HepG2 (cell line): ENCODE measurements around the gene DLG1. TPM values are rescaled to one million over a fixed set of nuclear protein-coding genes. Genes with fewer than 3 reads are reported as not detected.

Experiments used
- ADNP ChIP-seq: sonication (generic); formaldehyde crosslinking; IDR thresholded peaks from 2 replicates; pipeline ENCODE4 v1.4.0; 2020; ENCODE audit warnings: missing genetic modification reagents
- CCDC6 ChIP-seq: sonication (generic); formaldehyde crosslinking; IDR thresholded peaks from 2 replicates; pipeline ENCODE4 v1.8.1; 2022; ENCODE audit warnings: mild to moderate bottlenecking, missing genetic modification reagents, moderate library complexity
- FOXC1 ChIP-seq: sonication (generic); formaldehyde crosslinking; IDR thresholded peaks from 2 replicates; pipeline ENCODE4 v1.8.0; 2022; ENCODE audit warnings: mild to moderate bottlenecking, missing genetic modification reagents, borderline replicate concordance
- GATA4 ChIP-seq: sonication (generic); IDR thresholded peaks from 2 replicates; pipeline ENCODE4 v1.6.1; 2016; ENCODE audit warnings: antibody characterized with exemption, low read depth, borderline replicate concordance
- HOXA7 ChIP-seq: sonication (generic); formaldehyde crosslinking; IDR thresholded peaks from 2 replicates; pipeline ENCODE4 v1.8.1; 2022; ENCODE audit warnings: mild to moderate bottlenecking, missing genetic modification reagents, moderate library complexity
- KAT7 ChIP-seq: IDR thresholded peaks from 2 replicates; pipeline ENCODE4 v1.6.1; 2018; ENCODE audit warnings: borderline replicate concordance, missing compliant biosample characterization
- MAFK ChIP-seq, 2 experiments: IDR thresholded peaks in 1 of 2; conservative IDR thresholded peaks in 1 of 2; 2 replicates each; pipeline ENCODE4 v1.6.1; 2011; ENCODE audit warnings: improper control_type of control experiment in 2 of 2, low read length in 2 of 2
- MIER2 ChIP-seq: IDR thresholded peaks from 2 replicates; pipeline ENCODE4 v1.6.1; 2016; ENCODE audit warnings: missing biosample characterization, missing genetic modification reagents
- MIXL1 ChIP-seq: IDR thresholded peaks from 2 replicates; pipeline ENCODE4 v1.6.1; 2016
- MXI1 ChIP-seq: IDR thresholded peaks from 3 replicates; pipeline ENCODE4 v1.6.1; 2012; ENCODE audit warnings: low read depth, low read length, inconsistent platforms, borderline replicate concordance
- NFYC ChIP-seq: IDR thresholded peaks from 2 replicates; pipeline ENCODE4 v1.6.1; 2016; ENCODE audit warnings: missing genetic modification reagents, missing compliant biosample characterization
- POLR2AphosphoS2 ChIP-seq: IDR thresholded peaks from 2 replicates; pipeline ENCODE4 v1.6.1; 2011; ENCODE audit warnings: low read depth, low read length, improper control_type of control experiment
- REST ChIP-seq, 2 experiments: IDR thresholded peaks; 2 replicates each; pipeline ENCODE4 v1.6.1; 2011 to 2012; ENCODE audit warnings: low read length in 2 of 2, borderline replicate concordance in 1 of 2, low read depth in 1 of 2, mild to moderate bottlenecking in 1 of 2, moderate library complexity in 1 of 2
- SUZ12 ChIP-seq: fragments of 150-350 bp; IDR thresholded peaks from 2 replicates; pipeline ENCODE4 v1.6.1; 2014; ENCODE audit warnings: low read depth, low read length
- ZFP37 ChIP-seq: sonication (generic); formaldehyde crosslinking; IDR thresholded peaks from 2 replicates; pipeline ENCODE4 v1.4.0; 2020; ENCODE audit warnings: missing genetic modification reagents, borderline replicate concordance
- ZFY ChIP-seq: sonication (generic); formaldehyde crosslinking; IDR thresholded peaks from 2 replicates; pipeline ENCODE4 v1.4.0; 2020; ENCODE audit warnings: missing genetic modification reagents
- ZNF136 ChIP-seq: sonication (generic); formaldehyde crosslinking; IDR thresholded peaks from 2 replicates; pipeline ENCODE4 v1.8.1; 2022; ENCODE audit warnings: low read depth, mild to moderate bottlenecking, moderate library complexity, missing genetic modification reagents
- ZNF138 ChIP-seq: sonication (generic); formaldehyde crosslinking; IDR thresholded peaks from 2 replicates; pipeline ENCODE4 v1.5.0; 2020; ENCODE audit warnings: mild to moderate bottlenecking, low read depth, missing genetic modification reagents
- ZNF20 ChIP-seq: sonication (generic); formaldehyde crosslinking; IDR thresholded peaks from 2 replicates; pipeline ENCODE4 v1.4.0; 2020; ENCODE audit warnings: mild to moderate bottlenecking, moderate library complexity, missing genetic modification reagents
- ZNF274 ChIP-seq: sonication (generic); formaldehyde crosslinking; IDR thresholded peaks from 2 replicates; pipeline ENCODE4 v1.5.1; 2020; ENCODE audit warnings: mild to moderate bottlenecking, missing genetic modification reagents
- ZNF441 ChIP-seq: sonication (generic); formaldehyde crosslinking; IDR thresholded peaks from 2 replicates; pipeline ENCODE4 v1.7.0; 2021; ENCODE audit warnings: missing genetic modification reagents, borderline replicate concordance
- ZNF552 ChIP-seq: sonication (generic); formaldehyde crosslinking; IDR thresholded peaks from 2 replicates; pipeline ENCODE4 v1.9.0; 2022; ENCODE audit warnings: missing genetic modification reagents, mild to moderate bottlenecking, borderline replicate concordance
- ZNF574 ChIP-seq: sonication (generic); formaldehyde crosslinking; IDR thresholded peaks from 2 replicates; pipeline ENCODE4 v1.4.0; 2020; ENCODE audit warnings: missing genetic modification reagents
- ZNF709 ChIP-seq: sonication (generic); formaldehyde crosslinking; IDR thresholded peaks from 2 replicates; pipeline ENCODE4 v1.5.0; 2020; ENCODE audit warnings: mild to moderate bottlenecking, missing genetic modification reagents
- ZSCAN29 ChIP-seq: sonication (generic); formaldehyde crosslinking; conservative IDR thresholded peaks from 2 replicates; pipeline ENCODE4 v1.4.0; 2020; ENCODE audit warnings: mild to moderate bottlenecking, missing genetic modification reagents
- ZSCAN31 ChIP-seq: sonication (generic); formaldehyde crosslinking; IDR thresholded peaks from 2 replicates; pipeline ENCODE4 v1.5.0; 2020; ENCODE audit warnings: low read depth, mild to moderate bottlenecking, missing genetic modification reagents
- polyA plus RNA-seq, 8 experiments: library from polyadenylated mRNA; depleted of rRNA in 3 of 8; stranded (reverse) in 7 of 8; unstranded in 1 of 8; fragments of >200 nt; fragmentation: Illumina TruSeq in 4 of 8; extraction: Trizol in 4 of 8; gene quantifications; 2 replicates each; pipeline versions ENCODE4 v1.2.1 to v1.2.3, GENCODE V29; 2011 to 2016; ENCODE audit warnings: low read depth in 4 of 8, missing spikeins in 1 of 8, mixed read lengths in 1 of 8; ENCODE audit not compliant: insufficient read depth in 1 of 8
- total RNA-seq, 5 experiments: library from RNA; depleted of rRNA; stranded (reverse); fragments of >200 nt; fragmentation: Illumina TruSeq; extraction: Trizol; gene quantifications; 2 replicates each; pipeline ENCODE4 v1.2.3, GENCODE V29; 2016; ENCODE audit warnings: low read depth in 1 of 5

DLG1 gene
- total and polyA plus RNA-seq, 2 of the 13 experiments (the other 11 are each of a cell fraction or from before 2014, with no cell fraction given) = 30.5 to 104 TPM

DNA sequence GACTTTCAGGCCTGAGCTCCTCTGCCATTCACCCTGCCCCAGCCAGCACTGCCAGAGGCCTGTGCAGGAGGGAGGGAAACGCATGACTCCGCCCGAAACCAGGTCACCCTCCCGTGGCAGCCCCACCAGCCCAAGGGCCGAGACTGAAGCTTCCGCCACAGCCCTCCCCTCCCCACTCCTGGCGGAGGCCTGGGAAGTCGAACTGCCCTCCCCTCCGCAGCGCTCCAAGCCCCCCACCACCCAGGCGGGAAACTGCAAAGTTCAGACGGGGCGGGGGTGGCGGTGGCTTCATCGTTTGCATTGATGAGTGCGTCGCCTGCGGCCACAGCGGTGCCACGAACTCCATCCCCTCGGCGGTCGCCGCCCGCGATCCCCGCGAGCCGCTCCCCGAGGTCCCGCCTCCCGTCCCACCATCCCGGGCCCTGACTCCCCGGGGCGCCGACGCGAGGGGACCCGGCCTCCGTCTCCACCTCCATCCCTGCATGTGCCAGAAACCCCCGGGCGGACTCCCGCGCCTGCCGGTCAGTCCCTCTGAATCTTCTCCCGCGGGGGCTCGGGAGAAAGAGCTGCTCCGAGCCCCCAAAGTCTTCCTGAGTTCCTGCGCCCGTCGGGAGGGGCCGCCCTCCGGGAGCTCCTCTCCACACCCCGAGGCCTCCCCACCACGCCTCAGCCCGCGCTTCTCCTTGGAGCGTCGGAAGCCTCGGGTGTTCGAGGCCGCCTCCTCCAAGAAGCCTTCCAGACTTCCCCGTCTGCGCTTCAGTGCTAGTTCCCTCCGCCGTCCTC lies 269.5 kb downstream of the DLG1 start (continued):
- TF ChIP-seq MAFK (conservative IDR thresholded peaks at IDR 0.05 in 1 of 2, IDR thresholded peaks at IDR 0.05 in 1 of 2; ENCODE audit: low read length in 2 of 2) (no peak), ZNF136 (no peak), SUZ12 (no peak), ZNF709 (no peak), REST (IDR thresholded peaks at IDR 0.05; ENCODE audit: borderline replicate concordance in 1 of 2, low read depth in 1 of 2, low read length in 2 of 2) (no peak), CCDC6 (CRISPR knock-in tag) (no peak), ZNF552 (no peak), ZFY (CRISPR knock-in tag) (peak; percentile 15; the same call in 1 of the 2 replicates), GATA4 (no peak), ADNP (CRISPR knock-in tag) (0 out of 2 replicates have a peak, but pooled peaks have one; percentile 50), ZNF574 (CRISPR knock-in tag) (peak; percentile 14; the same call in 1 of the 2 replicates), KAT7 (CRISPR knock-in tag) (no peak), ZNF441 (CRISPR knock-in tag) (no peak), NFYC (CRISPR knock-in tag) (no peak), MIXL1 (CRISPR knock-in tag) (no peak), HOXA7 (CRISPR knock-in tag) (no peak), MXI1 (no peak), ZNF138 (CRISPR knock-in tag) (no peak), ZSCAN29 (CRISPR knock-in tag) (no peak), FOXC1 (CRISPR knock-in tag) (0 out of 2 replicates have a peak, but pooled peaks have one; percentile 14), ZSCAN31 (CRISPR knock-in tag) (no peak), ZNF20 (CRISPR knock-in tag) (peak; percentile 54; the same call in 1 of the 2 replicates), ZNF274 (CRISPR knock-in tag) (no peak), MIER2 (CRISPR knock-in tag) (no peak), POLR2AphosphoS2 (no peak), ZFP37 (CRISPR knock-in tag) (0 out of 2 replicates have a peak, but pooled peaks have one; percentile 62)
